GM12892 (cell line): ENCODE data around the gene USP40.

Experiments
- POLR2A ChIP-seq: IDR thresholded peaks from 2 replicates; pipeline ENCODE4 v1.6.1; 2011; ENCODE audit warnings: low read depth, low read length, control low read depth
- POLR2AphosphoS5 ChIP-seq: IDR thresholded peaks from 2 replicates; pipeline ENCODE4 v1.6.1; 2011; ENCODE audit warnings: low read depth, low read length, control low read depth
- TAF1 ChIP-seq: IDR thresholded peaks from 2 replicates; pipeline ENCODE4 v1.6.1; 2011; ENCODE audit warnings: low read depth, mild to moderate bottlenecking, control low read depth, low read length, borderline replicate concordance

- TF ChIP-seq TAF1 = no peak
- no peak for TF ChIP-seq POLR2A
- TF ChIP-seq POLR2AphosphoS5 = no peak
Measured at GRCh38 chr2:233556881-233557736, 9.5 kb downstream of the USP40 start.
